HG02981 (cell line): Measurements from ENCODE around the gene CAMK1D.

Experiments used
- ATAC-seq: cut with Tn5 transposase; IDR thresholded peaks from one replicate; pipeline ENCODE4 v1.9.1; 2021; ENCODE audit warnings: mild to moderate bottlenecking, moderate library complexity; ENCODE audit not compliant: unreplicated experiment

CAMK1D gene

DNA sequence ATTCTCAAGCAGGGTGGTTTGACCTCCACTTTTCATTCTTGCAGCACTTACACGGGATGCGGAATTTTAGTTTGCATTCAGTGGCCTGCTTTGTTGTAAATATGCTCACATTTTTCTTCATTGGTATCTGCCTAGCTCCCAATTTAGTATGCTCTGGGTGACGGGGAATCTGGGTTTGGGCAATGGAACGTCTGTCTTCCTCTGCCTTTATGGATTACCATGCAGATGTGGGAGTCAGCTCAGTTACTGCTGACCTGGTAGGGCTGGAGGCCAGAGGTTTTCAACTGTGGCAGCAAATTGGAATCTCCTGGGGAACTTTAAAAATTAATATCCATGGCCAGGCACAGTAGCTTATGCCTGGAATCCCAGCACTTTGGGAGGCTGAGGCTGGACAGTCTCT lies 161.6 kb downstream of the CAMK1D start:
- ATAC-seq: no peak

DNA sequence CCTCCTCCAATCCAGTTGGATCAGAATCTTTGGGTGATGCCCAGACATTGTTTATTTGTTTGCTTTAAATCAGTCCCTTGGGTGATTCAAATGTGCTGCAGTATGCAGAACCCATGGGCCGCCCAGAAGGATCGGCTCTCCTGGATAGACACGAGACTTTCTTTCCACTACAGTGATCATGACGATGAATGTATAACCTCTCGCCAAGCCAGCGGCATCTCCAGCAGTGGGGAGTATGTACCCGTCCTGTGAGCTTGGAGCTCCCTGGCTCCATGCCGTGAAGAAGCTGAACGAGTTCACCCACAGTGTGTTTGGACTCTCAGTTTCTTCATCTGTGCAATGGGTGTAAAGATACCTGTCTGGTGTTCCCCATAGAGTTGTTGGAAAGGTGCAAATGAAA lies 162.3 kb downstream of the CAMK1D start:
- no peak for ATAC-seq

DNA sequence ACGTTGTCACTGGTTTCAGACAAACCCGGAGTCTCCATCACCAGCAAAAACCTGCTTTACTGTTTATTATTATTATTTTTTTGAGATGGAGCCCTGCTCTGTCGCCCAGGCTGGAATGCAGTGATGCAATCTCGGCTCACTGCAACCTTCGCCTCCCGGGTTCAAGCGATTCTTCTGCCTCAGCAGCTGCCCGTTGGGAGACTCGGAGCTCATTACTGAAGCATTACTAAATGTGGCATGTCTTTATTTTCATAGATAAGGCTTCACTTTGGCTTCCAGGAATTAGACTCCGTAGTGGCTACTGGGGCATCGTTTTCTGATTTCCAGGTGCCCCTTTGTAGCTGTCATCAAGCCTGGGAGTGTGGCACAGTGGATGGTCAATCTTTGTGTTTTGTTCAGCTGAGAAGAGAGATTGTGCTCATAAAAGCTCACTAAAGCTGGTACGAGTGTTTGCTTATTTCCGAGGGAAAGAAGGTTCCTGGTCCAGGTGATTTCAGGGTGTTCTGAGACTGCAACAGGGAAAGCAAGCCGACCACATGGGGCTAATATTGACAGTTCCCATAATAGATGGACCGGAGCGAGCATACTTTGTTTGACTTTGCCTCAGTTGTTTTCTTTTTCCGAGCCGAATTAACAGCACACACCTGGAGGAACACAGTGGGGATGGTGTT lies 163.1 kb downstream of the CAMK1D start:
- ATAC-seq: no peak

DNA sequence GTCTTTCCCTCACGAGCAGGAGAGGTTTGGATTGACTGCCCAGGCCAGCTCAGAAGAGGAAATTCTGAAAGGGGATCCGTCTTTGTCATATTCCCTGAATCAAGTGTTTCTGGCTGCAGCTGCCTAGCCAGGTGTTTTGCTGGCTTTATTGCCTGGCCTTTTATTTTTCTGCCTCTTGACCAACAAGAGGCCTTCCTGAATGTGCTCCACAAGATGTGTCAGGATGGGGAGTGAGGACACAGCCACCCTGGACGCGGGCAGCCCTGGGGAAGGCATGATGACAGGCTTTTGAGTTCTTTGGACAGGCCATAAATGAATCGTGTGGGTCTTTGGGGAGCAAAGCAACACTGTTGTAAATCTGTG lies 163.6 kb downstream of the CAMK1D start:
- ATAC-seq: no peak

DNA sequence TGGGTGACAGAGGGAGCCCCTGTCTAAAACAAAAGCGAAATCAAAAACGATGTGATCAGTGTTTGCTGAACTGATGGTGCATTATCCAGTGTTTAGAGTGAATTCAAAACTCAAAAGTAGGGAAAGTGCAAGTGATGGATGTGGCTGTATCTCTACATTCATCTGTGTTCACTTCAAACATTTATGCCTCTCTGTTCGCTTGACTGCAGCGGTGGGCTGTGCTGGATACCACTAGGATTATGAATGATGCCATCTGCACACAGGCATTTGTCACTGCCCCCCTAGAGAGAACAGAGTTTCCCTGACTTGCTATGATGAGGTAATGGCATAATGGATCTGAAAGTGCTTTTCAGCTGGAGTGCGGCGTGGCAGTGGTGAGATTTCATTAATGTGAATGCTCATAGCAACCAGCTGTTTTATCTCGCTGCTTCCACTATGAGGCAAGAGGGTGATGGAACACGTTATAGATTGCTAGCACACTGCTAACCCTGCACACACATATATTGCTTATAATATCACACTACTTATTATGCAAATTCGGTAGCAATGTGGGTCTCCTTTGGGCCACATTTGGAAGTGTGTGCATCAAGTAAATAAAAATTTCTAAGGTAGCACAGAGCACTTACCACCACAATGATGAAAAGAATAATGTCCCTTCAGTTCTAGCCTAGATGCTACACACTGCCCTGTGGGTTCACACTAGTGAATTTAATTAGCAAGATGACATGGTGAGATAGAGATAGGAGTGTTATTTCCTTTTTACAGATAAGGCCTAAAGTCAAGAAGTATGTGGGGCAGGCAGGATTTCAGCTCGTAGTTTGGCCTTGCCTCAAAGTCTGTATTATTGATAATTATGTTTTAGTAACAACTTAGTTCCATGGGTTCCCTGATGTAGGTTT lies 164.7 kb downstream of the CAMK1D start:
- no peak for ATAC-seq

DNA sequence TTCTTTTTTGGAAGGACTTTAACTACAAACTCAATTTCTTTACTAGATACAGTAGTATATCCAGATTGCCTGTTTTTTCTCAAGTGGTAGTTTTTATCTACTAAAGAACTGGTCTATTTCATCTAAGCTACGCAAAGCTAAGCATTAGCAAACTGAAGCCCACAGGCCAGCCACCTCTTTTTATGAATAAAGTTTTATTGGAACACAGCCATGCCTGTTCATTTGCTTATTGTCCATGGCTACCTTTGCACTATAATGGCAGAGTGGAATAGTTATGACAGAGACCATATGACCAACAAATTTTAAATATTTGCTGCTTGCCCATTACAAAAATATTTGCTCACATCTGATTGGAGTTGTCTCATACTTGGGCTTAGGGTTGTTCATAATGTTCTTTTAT lies 168.7 kb downstream of the CAMK1D start:
- no peak for ATAC-seq

DNA sequence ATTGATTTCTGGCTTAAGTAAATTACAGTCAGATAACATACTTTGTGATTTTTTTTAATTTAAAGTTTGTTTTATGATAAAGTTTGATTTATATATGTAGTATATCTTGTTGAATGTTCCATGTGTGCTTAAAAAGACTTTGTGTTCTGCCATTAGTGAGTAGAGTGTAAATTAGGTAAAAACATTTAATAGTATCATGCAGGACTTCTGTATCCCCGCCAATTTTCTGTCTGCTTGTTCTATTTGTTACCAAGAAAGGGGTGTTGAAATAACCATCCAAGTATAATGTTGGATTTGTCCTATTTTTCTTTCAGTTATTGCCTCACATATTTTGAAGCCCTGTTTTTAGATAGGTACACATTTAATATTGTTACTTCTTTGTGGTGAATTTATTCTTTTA lies 172.1 kb downstream of the CAMK1D start:
- no peak for ATAC-seq

DNA sequence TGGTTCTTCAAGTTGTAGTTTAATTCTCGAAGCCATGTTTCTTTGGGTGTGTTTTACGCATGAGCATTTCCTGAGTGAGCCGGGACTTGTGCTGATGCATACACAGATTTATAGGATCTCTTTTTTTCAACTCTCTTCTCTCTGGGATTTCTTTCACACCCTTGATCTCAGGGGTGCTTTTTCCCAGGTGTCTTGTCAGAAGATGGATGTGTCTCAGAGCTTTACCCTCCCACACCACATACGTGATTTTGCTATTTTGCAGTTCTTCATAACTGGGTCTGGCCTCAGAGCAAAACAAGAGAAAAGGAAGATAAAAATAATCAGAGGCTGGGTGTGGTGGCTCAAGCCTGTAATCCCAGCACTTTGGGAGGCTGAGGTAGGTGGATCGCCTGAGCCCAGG lies 177.0 kb downstream of the CAMK1D start:
- ATAC-seq: no peak

DNA sequence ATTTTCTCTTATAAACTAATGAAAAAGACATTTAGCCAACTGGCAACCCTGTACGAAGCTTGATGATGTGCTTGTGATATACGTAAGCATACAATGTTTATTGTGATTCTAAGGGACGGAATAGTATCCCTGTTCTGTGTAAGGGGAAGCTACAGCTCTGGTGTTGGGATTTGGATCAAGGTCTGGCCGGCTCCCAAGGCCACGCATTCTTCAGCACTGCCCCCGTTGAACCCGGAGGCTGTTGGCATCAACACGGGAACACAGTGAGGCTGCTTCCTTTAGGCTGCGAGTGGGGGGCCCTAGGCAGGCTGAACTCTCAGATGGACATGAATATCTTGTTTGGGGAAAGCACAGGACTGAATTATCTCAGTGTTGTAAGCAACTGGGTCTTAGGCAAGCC lies 180.6 kb downstream of the CAMK1D start:
- no peak for ATAC-seq

DNA sequence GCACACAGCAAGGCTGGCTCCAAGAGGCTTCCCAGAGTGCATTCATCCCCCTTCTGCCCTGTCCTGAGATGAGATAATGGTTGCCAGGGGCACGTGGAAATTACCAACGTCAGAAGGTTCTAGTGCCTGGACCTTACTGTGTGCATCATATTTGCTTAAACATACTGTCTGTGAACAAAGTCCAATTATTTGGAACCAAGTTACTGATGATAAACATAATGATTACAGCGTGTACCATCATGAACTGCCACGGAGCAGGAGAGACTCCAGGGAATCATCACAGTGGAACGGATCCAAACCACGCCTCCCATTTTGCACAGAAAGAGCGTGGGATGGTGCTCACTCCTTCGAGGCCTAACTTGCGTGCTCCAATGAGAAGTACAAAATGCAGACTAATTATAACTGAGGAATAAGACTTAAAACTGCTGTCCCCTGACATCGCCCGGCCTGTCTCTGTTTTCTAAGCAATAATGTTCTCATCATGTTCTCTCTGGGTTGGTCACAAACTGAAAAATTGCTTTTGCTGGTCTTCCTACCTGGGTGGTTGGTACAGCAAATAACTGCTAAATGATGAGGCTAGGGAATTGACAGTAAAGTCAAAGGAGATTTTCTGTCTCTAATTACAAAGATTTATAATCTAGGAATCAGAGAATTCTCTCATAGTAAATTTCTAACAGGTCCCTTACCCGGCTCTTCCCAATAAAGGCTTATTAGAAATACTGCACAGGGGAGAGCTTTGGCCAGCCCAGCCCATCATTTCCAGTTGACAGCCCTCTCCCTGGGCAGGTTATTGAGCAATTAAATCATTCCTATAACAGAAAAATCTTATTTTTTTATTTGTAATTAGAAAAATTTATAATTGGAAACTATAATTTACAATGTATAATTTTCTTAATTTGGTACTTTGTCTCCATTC lies 182.2 kb downstream of the CAMK1D start:
- ATAC-seq: no peak

DNA sequence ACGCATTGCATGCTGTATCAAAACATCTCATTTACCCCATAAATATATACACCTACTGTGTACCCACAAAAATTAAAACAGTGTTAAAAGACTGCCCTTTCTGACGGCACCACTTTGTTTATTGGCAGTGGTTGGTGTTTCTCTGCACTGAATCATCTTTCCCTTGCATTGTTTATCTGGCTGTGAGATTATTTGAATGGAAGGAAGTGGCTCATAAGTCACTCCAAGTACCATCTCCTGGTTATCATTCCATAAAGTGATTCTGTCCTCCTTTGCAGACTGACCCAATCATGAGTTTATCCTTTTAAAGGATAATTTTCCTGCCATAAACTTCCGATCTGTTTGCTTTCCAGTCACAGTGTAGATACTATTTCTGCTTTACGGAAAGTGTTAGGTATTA lies 183.8 kb downstream of the CAMK1D start:
- ATAC-seq: no peak

DNA sequence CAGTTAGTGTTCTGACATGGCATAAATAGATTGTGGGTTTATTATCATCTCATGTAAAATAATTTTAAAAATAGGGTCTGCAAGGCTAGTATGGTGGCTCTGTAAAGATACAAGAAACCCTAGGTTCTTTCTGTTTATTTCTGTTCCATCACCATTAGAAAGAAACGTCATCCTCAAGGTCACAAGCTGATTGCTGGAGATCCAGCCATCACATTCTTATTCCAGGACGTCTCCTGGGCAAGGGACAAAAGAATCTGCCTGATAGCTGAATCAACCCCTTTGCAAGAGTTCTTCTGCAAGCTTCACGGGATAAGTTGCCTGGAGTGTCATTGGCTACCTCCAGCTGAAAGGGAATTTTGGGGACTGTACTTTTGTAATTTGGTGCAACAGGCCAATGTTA lies 184.4 kb downstream of the CAMK1D start:
- ATAC-seq: no peak

DNA sequence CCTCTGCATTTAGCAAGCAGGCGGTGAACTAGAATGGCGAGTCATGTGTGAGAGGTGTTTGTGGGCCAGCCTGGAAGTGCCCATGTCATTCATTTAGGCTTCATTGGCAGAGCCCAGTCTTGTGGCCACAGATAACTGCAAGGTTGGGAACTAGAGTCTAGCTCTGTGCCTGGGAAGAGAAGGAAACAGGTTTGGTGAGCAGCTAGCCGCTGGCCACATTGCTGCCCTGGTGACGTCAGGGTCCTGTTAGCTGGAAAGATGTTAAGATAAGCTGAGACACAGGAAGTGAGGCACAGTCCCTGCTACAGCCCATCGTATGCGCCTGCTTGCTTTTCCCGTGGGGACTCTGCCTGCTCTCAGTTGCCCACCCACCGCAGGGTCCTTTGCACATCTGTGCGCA lies 185.5 kb downstream of the CAMK1D start:
- ATAC-seq: no peak

DNA sequence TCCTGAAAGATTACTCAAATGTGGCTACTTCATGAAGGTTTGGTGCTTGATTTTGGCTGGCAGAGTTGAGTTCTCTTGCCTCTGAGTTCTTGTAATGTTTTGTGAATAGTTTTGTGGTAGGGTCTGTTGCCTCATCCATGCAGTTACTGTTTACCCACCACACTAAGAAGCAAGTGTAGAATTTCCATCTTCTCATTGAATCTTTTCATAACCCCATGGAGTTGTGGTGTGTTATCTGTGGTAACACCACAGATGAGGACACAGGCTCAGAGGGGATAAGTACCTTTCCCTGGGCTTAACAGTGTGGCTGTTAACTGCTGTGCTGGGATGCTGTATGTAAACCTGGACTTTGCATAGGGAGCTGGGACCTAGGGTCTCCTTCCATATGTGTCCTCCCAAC lies 186.3 kb downstream of the CAMK1D start:
- ATAC-seq: no peak

DNA sequence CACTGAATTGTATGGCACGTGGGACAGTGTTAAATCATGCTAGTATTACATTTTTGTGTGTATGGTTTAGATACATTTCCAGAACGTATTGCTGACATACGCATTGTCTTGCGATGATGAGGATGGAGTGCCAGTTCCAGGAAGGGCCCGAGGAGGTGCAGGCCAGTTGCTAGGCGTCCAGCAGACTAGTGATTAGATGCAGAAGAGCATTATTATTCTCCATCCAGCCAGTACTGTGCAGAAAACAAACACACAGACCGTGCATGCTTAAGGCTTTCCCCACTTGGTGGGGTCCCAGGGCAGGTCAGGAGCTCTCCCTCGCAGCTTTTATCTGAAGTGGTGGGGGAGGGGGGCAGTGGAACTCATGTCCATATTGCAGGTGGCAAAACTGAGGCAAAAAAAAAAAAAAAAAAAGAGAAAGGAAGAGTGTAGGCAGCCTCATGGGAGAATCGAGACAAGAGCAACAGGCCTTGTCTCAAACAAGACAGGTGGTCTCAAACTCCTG lies 189.2 kb downstream of the CAMK1D start:
- no peak for ATAC-seq

DNA sequence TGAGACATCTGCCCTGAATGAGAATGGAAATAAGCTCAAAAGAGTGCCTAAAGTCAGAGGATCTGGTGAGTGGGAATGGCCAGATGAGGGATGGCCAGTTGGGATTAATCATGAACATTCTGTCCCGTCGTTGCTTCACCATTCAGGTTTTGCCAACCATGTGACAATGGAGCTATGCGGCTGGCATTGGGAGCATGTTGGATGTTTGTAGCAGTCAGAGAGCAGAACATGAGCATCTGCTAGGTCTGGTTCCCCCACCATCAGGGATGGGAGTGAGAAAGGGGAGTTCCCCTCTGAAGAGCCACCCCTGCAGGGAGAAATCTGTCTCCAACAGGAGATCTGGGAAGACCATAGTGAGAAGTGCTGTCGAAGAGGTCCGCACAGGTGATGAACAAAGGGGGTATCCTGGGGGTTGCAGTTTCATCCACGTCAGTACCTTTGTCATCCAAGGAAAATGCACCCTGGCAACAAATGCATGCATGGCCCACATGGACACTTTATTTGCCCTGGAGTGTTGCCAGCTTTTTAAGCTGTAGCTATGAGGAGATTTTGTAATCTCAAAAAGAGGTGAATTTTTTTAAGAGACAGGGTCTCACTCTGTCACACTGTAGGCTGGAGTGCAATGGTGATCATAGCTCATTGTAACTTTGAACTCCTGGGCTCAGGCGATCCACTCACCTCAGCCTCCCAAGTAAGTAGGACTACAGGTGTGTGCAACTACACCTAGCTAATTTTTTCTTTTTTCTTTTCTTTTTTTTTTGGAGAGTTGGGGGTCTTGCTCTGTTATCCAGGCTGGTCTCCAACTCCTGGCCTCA lies 190.2 kb downstream of the CAMK1D start:
- ATAC-seq: no peak

DNA sequence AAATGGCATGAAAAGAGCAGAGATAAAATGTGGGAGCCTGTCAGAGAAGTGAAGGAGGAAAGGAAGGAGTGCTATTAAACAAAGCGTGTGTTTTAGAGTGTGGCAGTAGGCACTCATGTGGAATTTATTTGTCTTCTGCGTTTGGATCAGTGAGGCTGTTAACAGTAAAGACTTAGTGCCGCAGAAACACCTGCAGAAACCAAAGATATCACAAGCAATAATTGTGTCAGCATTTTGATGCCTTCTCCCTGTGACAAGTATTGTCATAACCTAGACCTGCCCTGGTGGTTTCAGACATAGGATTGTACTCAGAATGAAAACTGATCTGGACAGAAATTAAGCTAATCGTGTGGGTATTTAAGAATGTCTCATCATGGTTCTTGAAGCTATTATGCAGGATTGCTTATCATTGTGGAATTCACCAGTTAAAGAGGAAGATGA lies 191.0 kb downstream of the CAMK1D start:
- ATAC-seq: no peak

DNA sequence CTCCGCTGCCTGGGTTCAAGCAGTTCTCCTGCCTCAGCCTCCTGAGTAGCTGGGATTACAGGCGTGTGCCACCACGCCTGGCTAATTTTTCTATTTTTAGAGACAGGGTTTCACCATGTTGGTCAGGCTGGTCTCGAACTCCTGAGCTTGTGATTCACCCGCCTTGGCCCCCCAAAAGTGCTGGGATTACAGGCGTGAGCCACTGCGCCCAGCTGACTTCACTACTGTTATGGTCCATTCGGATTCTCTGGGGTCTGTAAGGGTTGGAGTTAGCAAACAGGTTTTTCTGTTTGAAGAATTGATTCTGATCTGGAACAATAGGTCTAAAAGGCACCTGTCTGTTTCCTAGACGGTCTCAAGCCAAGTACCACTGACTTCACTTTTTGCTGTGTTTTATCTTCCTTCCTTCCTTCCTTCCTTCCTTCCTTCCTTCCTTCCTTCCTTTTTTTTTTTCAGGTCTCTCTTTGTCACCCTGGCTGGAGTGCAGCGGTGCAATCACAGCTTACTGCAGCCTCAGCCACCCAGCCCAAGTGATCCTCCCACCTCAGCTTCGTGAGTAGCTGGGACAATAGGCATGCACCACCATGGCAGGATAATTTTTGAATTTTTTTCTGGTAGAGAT lies 192.2 kb downstream of the CAMK1D start:
- ATAC-seq: no peak

DNA sequence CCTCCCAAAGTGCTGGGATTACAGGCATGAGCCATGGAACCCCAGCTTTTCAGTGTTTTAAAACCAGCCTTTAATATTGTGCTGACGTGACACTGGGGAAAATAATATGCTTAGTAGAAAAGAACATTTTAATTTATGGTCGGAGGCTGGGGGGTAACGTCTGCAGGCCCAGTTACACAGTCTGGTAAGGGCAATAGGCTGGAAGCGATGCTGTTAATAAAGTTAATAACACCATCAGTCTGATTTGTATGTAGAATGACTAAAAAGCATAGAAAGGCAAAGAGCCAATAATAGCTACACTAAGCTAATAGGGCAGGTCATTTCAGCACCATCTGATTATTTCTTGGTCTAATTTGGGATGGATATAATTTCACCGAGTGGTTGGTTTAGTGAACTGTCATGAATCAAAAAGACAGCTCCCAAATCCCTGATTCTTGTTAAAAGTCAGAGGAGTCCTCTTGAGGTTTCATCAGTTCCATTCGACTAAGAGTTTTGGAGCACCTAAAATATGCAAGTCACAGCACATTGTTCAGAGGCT lies 192.9 kb downstream of the CAMK1D start:
- no peak for ATAC-seq

DNA sequence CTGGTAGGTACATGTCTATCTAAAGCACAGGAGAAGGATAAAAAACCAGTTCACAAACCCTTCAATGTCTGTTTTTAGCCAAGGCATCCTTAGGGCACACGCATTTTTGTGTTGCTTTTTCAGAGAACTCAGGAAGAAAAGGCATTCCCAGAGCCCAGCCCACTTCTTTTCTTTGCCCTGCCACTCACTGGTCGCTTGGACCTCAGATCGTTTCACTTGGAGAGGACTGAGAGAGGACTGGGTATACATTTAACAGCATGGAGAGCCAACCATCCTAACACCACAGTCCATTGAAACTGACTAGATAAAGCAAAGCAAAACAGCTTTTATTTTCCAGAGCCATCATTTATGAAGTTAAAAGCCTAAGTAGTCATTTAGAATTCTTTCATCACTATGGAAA lies 194.2 kb downstream of the CAMK1D start:
- ATAC-seq: no peak
